Measurements from ENCODE around the gene NT5DC4.
A peak's percentile ranks its signal among the peaks of the same experiment; 100 is the strongest.

The NT5DC4 gene

GRCh38 chr2:112726487-112727190 is 5.8 kb downstream of the NT5DC4 start:
- H3K4me3 ChIP-seq (ENCODE audit: control insufficient read depth, low read depth, low read length) = no peak overlapping the region
- peak; percentile 67 for DNase-seq (ENCODE audit: low read depth)
- TF ChIP-seq CTCF (IDR thresholded peaks at IDR 0.05; ENCODE audit: control insufficient read depth, insufficient read depth, low read depth, low read length, missing control alignments) = peak; percentile 99

- no peak overlapping the region for H3K4me3 ChIP-seq (ENCODE audit: control insufficient read depth, low read depth, low read length)
- TF ChIP-seq CTCF (IDR thresholded peaks at IDR 0.05; ENCODE audit: control insufficient read depth, insufficient read depth, low read depth, low read length, missing control alignments) = no peak
- no peak for DNase-seq (ENCODE audit: low read depth)
Observed at GRCh38 chr2:112727276-112728028, 6.6 kb downstream of the NT5DC4 start.

- no peak for DNase-seq (ENCODE audit: low read depth)
- no peak for TF ChIP-seq CTCF (IDR thresholded peaks at IDR 0.05; ENCODE audit: control insufficient read depth, insufficient read depth, low read depth, low read length, missing control alignments)
- no peak overlapping the region for H3K4me3 ChIP-seq (ENCODE audit: control insufficient read depth, low read depth, low read length)
Observed at GRCh38 chr2:112728029-112728362, 7.2 kb downstream of the NT5DC4 start.

GRCh38 chr2:112728378-112729175 is 7.8 kb downstream of the NT5DC4 start:
- DNase-seq (ENCODE audit: low read depth) = no peak
- no peak for TF ChIP-seq CTCF (IDR thresholded peaks at IDR 0.05; ENCODE audit: control insufficient read depth, insufficient read depth, low read depth, low read length, missing control alignments)
- H3K4me3 ChIP-seq (ENCODE audit: control insufficient read depth, low read depth, low read length) = no peak overlapping the region

GRCh38 chr2:112730216-112730615 is 9.4 kb downstream of the NT5DC4 start:
- DNase-seq (ENCODE audit: low read depth) = no peak
- no peak overlapping the region for H3K4me3 ChIP-seq (ENCODE audit: control insufficient read depth, low read depth, low read length)
- no peak for TF ChIP-seq CTCF (IDR thresholded peaks at IDR 0.05; ENCODE audit: control insufficient read depth, insufficient read depth, low read depth, low read length, missing control alignments)

- no peak for TF ChIP-seq CTCF (IDR thresholded peaks at IDR 0.05; ENCODE audit: control insufficient read depth, insufficient read depth, low read depth, low read length, missing control alignments)
- H3K4me3 ChIP-seq (ENCODE audit: control insufficient read depth, low read depth, low read length) = no peak overlapping the region
- no peak for DNase-seq (ENCODE audit: low read depth)
Observed at GRCh38 chr2:112730791-112731190, 10.0 kb downstream of the NT5DC4 start.

All from AG09309 (cell line).